NCI-H1105 treated with DMSO at 0.1 percent for 48 hours (cell line): ENCODE data around the gene RNF151.
A peak's percentile ranks its signal among the peaks of the same experiment; 100 is the strongest.

Source experiments
- DNase-seq: peaks from one replicate; lab custom pipeline; 2025; lab: John Stamatoyannopoulos, UW

RNF151 gene

GRCh38 chr16:1992704-1993317 is 26.2 kb downstream of the RNF151 start:
- DNase-seq: no peak

- no peak for DNase-seq
These were observed 27.1 kb downstream of the RNF151 start for GRCh38 chr16:1993731-1994131.

- DNase-seq: no peak
These were observed 31.1 kb downstream of the RNF151 start for GRCh38 chr16:1997494-1998359.

GRCh38 chr16:1998360-1998835 is 31.7 kb downstream of the RNF151 start:
- DNase-seq: no peak

- no peak for DNase-seq
These were observed 32.5 kb downstream of the RNF151 start for GRCh38 chr16:1998852-1999801.

- DNase-seq: no peak
These were observed 33.3 kb downstream of the RNF151 start for GRCh38 chr16:1999866-2000514.

GRCh38 chr16:2001035-2001434 is 34.4 kb downstream of the RNF151 start:
- DNase-seq: no peak

- DNase-seq: no peak
These were observed 35.0 kb downstream of the RNF151 start for GRCh38 chr16:2001456-2002355.

- no peak for DNase-seq
These were observed 36.0 kb downstream of the RNF151 start for GRCh38 chr16:2002406-2003230.

- DNase-seq: no peak
These were observed 36.7 kb downstream of the RNF151 start for GRCh38 chr16:2003231-2003826.

- DNase-seq: peak; percentile 78
These were observed 37.4 kb downstream of the RNF151 start for GRCh38 chr16:2003827-2004641.

GRCh38 chr16:2004795-2005517 is 38.3 kb downstream of the RNF151 start:
- no peak for DNase-seq

GRCh38 chr16:2005646-2006045 is 39.0 kb downstream of the RNF151 start:
- DNase-seq: no peak

GRCh38 chr16:2006317-2006716 is 39.7 kb downstream of the RNF151 start:
- DNase-seq: no peak

- DNase-seq: no peak
These were observed 40.6 kb downstream of the RNF151 start for GRCh38 chr16:2007081-2007836.

- DNase-seq: no peak
These were observed 41.4 kb downstream of the RNF151 start for GRCh38 chr16:2008009-2008526.
